Measurements from ENCODE around the gene CCDC85C.

- TF ChIP-seq TCF12 (IDR thresholded peaks at IDR 0.05) (no peak), EP300 (IDR thresholded peaks at IDR 0.05; ENCODE audit: borderline replicate concordance in 1 of 2, low read depth in 1 of 2, low read length in 1 of 2) (no peak), CTCF (IDR thresholded peaks at IDR 0.05) (no peak), MXI1 (IDR thresholded peaks at IDR 0.05; ENCODE audit: low read depth, low read length) (no peak), POLR2AphosphoS5 (IDR thresholded peaks at IDR 0.05; ENCODE audit: low read depth, low read length) (no peak), SIN3A (IDR thresholded peaks at IDR 0.05; ENCODE audit: borderline replicate concordance, low read depth, low read length) (no peak), TAF1 (IDR thresholded peaks at IDR 0.05; ENCODE audit: borderline replicate concordance, low read depth, low read length) (no peak)
- TF ChIP-seq, protein P1, sequence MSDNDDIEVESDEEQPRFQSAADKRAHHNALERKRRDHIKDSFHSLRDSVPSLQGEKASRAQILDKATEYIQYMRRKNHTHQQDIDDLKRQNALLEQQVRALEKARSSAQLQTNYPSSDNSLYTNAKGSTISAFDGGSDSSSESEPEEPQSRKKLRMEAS (IDR thresholded peaks at IDR 0.05; ENCODE audit: low read depth), result no peak
Observed at GRCh38 chr14:99516156-99516870, 87.7 kb downstream of the CCDC85C start.
